Measurements from ENCODE around the gene MLKL. TPM values are rescaled to one million over a fixed set of nuclear protein-coding genes. Genes with fewer than 3 reads are reported as not detected.

Gene MLKL
- total RNA-seq, 1 experiment from 2014 or later = 6.8 TPM

DNA sequence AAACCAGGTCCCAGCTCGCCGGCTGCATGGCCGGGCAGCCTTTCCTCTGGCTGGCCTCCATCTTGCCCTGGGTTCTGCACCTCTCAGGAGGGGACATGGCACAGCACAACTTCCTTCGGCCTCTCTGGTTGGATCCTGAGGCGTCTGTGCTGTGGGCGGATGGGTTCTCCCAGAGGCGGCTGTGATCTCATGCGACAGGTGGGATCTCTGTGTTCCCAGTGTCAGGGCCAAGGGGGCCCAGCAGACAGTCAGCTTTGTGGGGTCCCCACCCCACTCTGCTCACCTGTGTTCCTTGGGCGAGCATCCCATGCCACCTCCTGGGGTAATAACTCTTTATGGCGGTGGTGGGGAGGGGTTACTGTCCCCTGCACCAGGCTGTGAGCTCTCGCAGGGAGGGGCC, 38.2 kb upstream of the MLKL start:
- Histone ChIP-seq H3K27me3 (replicated peaks) (no peaks in the 10 kb centered on the region), H3K4me1 (replicated peaks) (peaks cover 57% of the 10 kb centered on the region), H3K27ac (no peak overlapping the region), H3K36me3 (no peaks in the 10 kb centered on the region), H3K4me3 (no peak overlapping the region), H3K9me3 (replicated peaks) (no peaks in the 10 kb centered on the region)
- no peak for DNase-seq (ENCODE audit: low read depth in 1 of 2, low spot score in 2 of 2)

DNA sequence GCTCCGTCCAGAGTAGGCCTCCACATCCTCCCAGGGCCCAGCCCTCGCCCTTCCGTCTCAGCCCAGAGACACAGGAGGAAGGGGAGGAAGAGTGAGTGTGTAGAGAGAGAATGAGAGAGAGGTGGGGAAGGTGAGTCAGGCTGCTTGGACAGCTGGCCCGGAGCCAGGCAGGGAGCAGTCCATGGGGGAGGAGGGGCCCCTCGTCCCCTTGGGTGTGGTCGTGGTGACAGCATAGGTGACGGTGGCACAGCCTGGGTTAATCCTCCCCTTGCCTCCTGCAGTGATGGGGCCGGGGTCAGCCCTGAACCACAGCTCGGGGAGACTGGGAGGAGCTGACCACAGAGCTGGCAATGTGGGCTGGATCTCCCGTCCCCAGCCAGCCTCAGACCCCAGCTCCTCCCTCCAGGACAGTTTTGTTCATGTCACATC, 37.5 kb upstream of the MLKL start:
- peak; percentile 55 to 68 for DNase-seq (ENCODE audit: low read depth in 1 of 2, low spot score in 2 of 2)

DNA sequence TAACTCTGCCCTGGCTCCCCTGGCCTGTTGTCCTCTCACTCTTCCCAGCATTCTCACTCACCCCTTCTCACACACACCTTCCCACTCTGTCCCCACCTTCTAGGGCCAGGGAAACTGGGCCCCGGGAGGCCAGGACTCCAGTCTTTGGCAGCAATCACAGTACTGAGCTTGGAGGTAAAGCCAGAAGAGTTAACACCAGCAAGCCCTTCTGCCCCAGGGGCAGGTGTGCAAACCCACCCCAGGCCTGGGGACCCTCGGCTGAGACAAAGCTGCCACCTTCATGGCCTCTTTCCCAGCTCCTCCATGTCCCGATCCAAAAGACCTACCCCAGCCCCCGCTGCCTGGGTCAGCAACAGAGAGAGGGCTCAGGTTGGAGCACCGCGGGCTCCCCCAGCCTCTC, 36.9 kb upstream of the MLKL start:
- DNase-seq (ENCODE audit: low read depth in 1 of 2, low spot score in 2 of 2) = no peak
- H3K4me1 ChIP-seq (replicated peaks) = peaks cover 47% of the 10 kb centered on the region
- no peak overlapping the region for H3K4me3 ChIP-seq
- H3K27me3 ChIP-seq (replicated peaks) = no peaks in the 10 kb centered on the region
- H3K36me3 ChIP-seq = no peaks in the 10 kb centered on the region
- H3K27ac ChIP-seq = no peak overlapping the region
- no peaks in the 10 kb centered on the region for H3K9me3 ChIP-seq (replicated peaks)

More for the DNA sequence above, 37.5 kb upstream of the MLKL start:
- Histone ChIP-seq H3K36me3 (no peaks in the 10 kb centered on the region), H3K27ac (no peak overlapping the region), H3K9me3 (replicated peaks) (no peaks in the 10 kb centered on the region), H3K4me1 (replicated peaks) (peaks cover 53% of the 10 kb centered on the region), H3K27me3 (replicated peaks) (no peaks in the 10 kb centered on the region), H3K4me3 (no peak overlapping the region)

DNA sequence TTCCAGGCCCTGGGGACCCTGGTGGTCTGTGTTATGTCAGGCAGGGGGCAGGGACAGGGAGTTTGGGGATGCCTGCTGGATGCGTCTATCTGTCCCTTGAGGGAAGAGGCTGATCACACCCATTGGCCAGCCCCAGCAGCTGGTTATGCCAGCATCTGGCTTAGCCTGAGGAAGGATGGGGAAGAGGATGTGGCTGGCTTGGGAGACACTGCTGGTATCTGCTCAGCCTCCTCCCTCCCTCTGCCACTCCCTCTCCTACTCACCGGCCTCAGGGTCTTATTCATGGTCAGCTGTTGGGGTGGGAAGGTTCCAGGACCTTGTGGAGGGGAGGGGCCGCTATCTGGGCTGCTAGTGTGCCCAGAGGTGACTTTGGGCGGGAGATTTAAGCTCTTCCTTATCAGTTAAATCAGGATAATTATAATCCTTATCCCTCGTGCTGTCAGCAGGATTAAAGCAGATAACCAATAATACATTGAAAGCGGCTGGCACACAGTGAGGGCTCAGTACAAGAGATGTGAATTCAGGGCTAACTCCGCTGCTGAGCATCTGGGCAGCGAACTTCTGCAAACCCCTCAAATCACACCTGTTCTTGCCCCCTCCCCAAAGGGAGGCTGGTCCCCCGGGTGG, 36.0 kb upstream of the MLKL start:
- H3K36me3 ChIP-seq = no peaks in the 10 kb centered on the region
- no peak for DNase-seq (ENCODE audit: low read depth in 1 of 2, low spot score in 2 of 2)
- H3K27me3 ChIP-seq (replicated peaks) = no peaks in the 10 kb centered on the region

DNA sequence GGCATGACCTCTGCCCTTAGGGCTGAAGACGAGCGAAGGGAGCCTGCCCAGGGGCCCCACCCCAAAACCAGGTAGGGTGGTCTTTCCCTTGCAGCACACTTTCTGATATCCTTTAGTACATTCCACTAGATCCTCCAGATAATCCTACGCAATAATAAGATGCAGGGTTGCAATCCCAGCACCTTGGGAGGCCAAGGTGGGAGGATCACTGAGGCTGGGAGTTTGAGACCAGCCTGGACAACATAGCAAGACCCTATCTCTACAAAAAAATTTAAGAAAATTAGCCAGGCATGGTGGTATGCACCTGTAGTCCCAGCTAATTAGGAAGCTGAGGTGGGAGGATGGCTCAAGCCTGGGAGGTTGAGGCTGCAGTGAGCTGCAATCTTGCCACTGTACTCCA, 34.9 kb upstream of the MLKL start:
- H3K4me1 ChIP-seq (replicated peaks) = peaks cover 35% of the 10 kb centered on the region
- no peak for DNase-seq (ENCODE audit: low read depth in 1 of 2, low spot score in 2 of 2)
- H3K27me3 ChIP-seq (replicated peaks) = no peaks in the 10 kb centered on the region

More for the DNA sequence above, 36.0 kb upstream of the MLKL start:
- Histone ChIP-seq H3K9me3 (replicated peaks) (no peaks in the 10 kb centered on the region), H3K4me1 (replicated peaks) (peaks cover 42% of the 10 kb centered on the region), H3K4me3 (no peak overlapping the region), H3K27ac (no peak overlapping the region)

DNA sequence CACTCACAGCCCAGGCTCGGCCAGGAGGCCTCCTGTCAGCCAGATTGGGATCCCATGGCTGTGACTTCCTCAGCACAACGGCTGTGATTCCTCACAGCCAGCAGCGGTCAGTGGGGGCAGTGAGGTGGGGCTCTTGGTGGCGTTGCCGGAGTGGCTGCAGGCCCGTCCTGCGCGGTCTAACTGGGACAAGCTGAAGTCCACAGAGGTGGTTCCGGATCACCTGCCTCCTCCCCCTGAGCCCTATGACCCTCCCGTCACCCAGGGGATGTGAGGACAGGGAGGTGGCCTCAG, 34.4 kb upstream of the MLKL start:
- DNase-seq (ENCODE audit: low read depth in 1 of 2, low spot score in 2 of 2) = no peak

More for the DNA sequence above, 34.9 kb upstream of the MLKL start:
- Histone ChIP-seq H3K27ac (no peak overlapping the region), H3K9me3 (replicated peaks) (no peaks in the 10 kb centered on the region), H3K4me3 (no peak overlapping the region), H3K36me3 (no peaks in the 10 kb centered on the region)

DNA sequence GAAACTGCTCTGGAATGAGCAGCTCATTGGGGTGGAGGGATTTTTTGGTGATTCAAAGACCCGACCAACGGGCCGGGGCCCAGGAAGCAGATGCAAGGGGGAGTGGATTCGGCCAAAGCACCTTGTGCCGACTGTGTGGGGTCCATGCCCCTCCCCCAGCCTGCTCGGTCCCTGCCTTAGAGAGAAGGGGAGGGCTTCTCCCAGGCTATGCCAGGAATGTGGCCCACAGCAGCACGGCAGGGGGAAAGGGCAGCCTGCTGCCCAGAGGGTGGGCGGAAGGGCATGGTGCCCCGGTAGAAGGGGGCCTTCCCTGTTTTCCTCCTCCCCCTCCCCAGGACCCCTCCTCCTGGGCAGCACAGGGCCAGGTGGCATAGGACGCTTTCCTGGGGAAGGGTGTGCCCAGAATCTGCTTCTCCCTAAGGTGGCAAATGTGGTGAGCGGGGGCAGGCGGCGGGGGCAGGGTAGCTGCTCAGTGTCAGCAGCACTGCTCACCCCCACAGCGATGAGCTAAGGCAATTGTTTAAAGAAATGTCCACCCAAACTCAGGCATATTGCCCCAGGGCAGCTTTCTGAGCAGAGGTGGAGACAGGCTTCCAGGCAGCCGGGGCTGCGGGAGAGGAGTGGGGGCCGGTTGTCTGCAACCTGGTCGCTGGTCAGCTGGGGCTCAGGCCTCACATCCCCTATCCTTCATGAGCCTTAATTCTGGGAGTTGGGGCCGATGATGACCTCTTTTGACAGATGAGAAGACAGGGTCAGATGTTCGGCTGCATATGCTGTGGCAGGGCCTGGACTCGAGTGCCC, 33.9 kb upstream of the MLKL start:
- Histone ChIP-seq H3K36me3 (no peaks in the 10 kb centered on the region), H3K9me3 (replicated peaks) (no peaks in the 10 kb centered on the region), H3K4me1 (replicated peaks) (peaks cover 35% of the 10 kb centered on the region), H3K27me3 (replicated peaks) (no peaks in the 10 kb centered on the region), H3K4me3 (no peak overlapping the region), H3K27ac (peak overlapping the region; percentile 80)
- DNase-seq (ENCODE audit: low read depth in 1 of 2, low spot score in 2 of 2) = peak; percentile 81 to 83

More for the DNA sequence above, 34.4 kb upstream of the MLKL start:
- peaks cover 35% of the 10 kb centered on the region for H3K4me1 ChIP-seq (replicated peaks)
- H3K9me3 ChIP-seq (replicated peaks) = no peaks in the 10 kb centered on the region
- H3K27me3 ChIP-seq (replicated peaks) = no peaks in the 10 kb centered on the region
- H3K4me3 ChIP-seq = no peak overlapping the region
- H3K27ac ChIP-seq = peak overlapping the region; percentile 80
- no peaks in the 10 kb centered on the region for H3K36me3 ChIP-seq

DNA sequence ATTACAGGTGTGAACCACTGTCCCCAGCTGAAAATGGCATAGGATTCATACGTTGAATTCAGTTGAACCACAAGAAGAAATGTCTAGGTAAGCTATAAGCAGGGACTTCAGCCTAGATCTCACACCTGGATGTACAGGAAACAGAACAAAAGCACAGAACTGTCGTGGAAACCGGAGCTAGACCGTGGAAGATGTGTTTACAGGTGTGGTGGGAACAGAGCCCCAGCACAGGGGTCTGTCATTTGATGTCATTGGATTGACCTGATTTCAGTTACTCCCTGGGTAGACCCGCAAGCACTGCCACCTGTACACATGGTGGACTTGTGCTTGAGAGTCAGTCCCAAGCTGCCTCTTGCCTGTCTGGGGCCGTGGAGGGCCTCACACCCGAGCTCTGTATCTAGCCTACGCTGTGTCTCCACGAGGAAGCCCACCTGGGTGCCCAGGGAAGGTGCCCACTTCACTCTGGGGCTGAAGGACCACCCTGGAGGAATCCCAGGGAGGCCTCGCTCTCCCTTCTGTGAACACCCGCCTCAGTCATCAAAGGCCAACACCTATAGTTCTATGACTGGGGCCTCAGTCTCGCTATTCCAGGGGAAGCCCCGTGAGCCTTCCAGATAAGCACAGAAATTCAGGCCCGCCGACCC, 32.2 kb upstream of the MLKL start:
- peaks cover 26% of the 10 kb centered on the region for H3K4me1 ChIP-seq (replicated peaks)
- no peaks in the 10 kb centered on the region for H3K27me3 ChIP-seq (replicated peaks)
- H3K36me3 ChIP-seq = no peaks in the 10 kb centered on the region
- no peaks in the 10 kb centered on the region for H3K9me3 ChIP-seq (replicated peaks)
- H3K4me3 ChIP-seq = no peak overlapping the region
- DNase-seq (ENCODE audit: low read depth in 1 of 2, low spot score in 2 of 2) = no peak
- no peak overlapping the region for H3K27ac ChIP-seq

DNA sequence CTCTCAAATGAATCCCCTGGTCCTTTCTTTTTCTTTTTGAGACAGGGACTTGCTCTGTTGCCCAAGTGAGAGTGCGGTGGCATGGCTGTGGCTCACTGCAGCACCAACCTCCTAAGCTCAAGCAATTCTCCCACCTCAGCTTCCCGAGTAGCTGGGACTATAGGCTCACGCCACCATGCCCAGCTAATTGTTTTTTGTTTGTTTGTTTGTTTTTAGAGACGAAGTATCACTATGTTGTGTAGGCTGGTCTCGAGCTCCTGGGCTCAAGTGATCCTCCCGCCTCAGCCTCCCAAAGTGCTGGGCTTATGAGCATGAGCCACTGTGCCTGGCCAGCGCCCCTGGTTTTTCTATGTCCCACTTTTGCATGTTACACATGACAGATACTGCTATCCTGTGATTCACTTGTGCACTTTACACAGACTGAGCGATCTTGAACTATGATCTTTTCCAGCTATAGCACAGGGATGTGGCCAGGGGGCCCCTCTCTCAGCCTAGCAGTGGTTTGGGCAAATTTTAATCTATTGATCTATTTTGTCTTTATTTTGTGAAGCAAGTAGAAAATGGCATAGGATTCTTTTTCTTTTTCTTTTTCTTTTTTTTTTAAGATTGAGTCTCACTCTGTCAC, 31.3 kb upstream of the MLKL start:
- H3K9me3 ChIP-seq (replicated peaks) = peaks cover 6% of the 10 kb centered on the region
- no peaks in the 10 kb centered on the region for H3K36me3 ChIP-seq
- H3K27ac ChIP-seq = no peak overlapping the region
- peaks cover 21% of the 10 kb centered on the region for H3K4me1 ChIP-seq (replicated peaks)
- no peak overlapping the region for H3K4me3 ChIP-seq
- no peaks in the 10 kb centered on the region for H3K27me3 ChIP-seq (replicated peaks)
- no peak for DNase-seq (ENCODE audit: low read depth in 1 of 2, low spot score in 2 of 2)

DNA sequence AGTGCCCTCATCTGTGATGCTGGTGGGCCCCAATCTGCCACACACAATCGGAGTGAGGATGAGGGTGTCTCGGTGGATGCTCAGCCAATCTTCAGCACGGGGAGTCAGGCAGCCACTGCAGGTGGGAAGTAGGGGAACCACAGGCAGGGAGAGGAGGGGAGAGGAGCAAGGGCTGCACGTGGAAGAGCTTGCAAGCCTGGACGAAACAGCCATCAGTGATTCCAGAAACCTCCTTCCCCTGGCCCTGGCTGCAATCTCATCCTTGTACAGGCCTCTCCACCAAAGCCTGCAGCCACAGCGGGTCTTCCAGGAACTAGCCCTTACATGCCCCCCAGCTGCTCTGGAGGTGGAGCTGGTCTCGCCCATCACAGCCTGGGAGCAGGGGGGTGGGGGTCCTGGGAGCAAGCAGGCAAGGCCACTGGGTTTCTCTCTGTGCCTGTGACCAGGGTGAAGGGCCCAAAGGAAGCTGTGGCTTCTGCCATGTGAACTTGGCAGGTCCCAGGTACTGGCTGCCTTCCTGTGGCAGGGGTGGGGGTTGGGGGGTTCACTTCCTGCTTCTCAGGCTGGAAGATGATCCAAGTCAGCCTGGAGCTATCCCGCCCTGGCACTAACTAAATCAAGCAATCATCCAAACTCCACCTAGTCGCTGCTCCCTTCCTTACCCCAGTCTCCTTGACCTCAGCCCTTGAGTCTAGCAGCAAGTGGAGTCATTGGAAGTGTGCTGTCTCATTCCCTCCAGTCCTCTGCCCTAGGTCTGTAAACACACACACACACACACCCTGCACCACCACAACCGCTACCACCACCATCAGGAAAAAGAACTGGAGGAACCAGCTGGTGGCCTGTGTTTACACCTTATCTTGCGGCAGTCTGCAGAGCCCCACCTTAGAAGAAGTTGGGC, 29.4 kb upstream of the MLKL start:
- no peak overlapping the region for H3K27ac ChIP-seq
- H3K27me3 ChIP-seq (replicated peaks) = no peaks in the 10 kb centered on the region
- no peaks in the 10 kb centered on the region for H3K36me3 ChIP-seq
- no peak overlapping the region for H3K4me3 ChIP-seq
- H3K4me1 ChIP-seq (replicated peaks) = peaks cover 20% of the 10 kb centered on the region
- H3K9me3 ChIP-seq (replicated peaks) = peaks cover 10% of the 10 kb centered on the region
- no peak for DNase-seq (ENCODE audit: low read depth in 1 of 2, low spot score in 2 of 2)

DNA sequence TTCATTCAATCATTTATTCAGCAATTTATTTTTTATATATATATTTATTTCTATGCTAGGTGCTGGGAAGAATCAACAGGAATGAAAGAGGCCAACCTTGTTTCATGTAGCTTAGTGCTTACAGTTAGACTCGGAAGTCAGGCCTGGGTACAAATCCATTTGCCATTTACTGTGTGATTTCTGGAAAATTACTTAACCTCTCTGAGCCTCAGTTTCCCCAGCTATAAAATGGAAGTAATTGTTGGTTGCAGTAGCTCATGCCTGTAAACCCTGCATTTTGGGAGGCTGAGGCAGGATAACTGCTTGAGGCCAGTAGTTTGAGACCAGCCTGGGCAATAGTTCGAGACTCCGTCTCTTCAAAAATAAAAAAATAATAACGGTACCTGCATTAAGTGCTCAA, 27.2 kb upstream of the MLKL start:
- Histone ChIP-seq H3K36me3 (no peaks in the 10 kb centered on the region), H3K27ac (no peak overlapping the region), H3K4me3 (no peak overlapping the region), H3K9me3 (replicated peaks) (peaks cover 10% of the 10 kb centered on the region), H3K27me3 (replicated peaks) (no peaks in the 10 kb centered on the region), H3K4me1 (replicated peaks) (peaks cover 13% of the 10 kb centered on the region)
- no peak for DNase-seq (ENCODE audit: low read depth in 1 of 2, low spot score in 2 of 2)

DNA sequence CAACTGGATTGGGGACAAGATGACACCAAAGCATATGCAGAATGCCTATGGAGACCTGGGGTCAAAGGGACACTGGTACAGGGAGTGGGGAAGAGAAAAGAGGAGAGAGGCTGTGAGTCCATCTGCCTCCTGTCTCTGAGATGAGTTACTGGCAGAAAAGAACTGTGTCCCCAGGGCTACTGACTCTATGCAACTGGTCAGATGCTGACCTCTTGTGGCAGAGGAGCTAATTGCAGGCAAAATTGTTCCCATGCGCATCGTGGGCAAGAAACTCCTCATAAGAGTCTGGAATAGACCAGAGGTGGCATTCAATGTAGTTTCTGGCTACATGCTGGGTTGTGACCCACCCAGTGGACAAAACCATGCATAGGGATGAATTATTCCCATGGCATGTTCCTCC, 26.1 kb upstream of the MLKL start:
- no peaks in the 10 kb centered on the region for H3K27me3 ChIP-seq (replicated peaks)
- no peaks in the 10 kb centered on the region for H3K36me3 ChIP-seq
- H3K4me1 ChIP-seq (replicated peaks) = peaks cover 13% of the 10 kb centered on the region
- no peak for DNase-seq (ENCODE audit: low read depth in 1 of 2, low spot score in 2 of 2)
- no peak overlapping the region for H3K4me3 ChIP-seq
- H3K9me3 ChIP-seq (replicated peaks) = peaks cover 10% of the 10 kb centered on the region
- H3K27ac ChIP-seq = no peak overlapping the region
